Neural cell (in vitro differentiated cells): ENCODE results near the gene CAST. TPM values are rescaled to one million over a fixed set of nuclear protein-coding genes. Genes with fewer than 3 reads are reported as not detected.
"Not testable (repeated sequence)": the region's sequence is repeated elsewhere in the genome, so short reads cannot be mapped to it uniquely, and the experiment has no call there.

Experiments used
- H2AFZ ChIP-seq: fragments of 200-600, 300-800 bp; sonication (generic), shearing (Covaris generic); 2 replicates; pipeline ENCODE4 v1.6.0; 2014; ENCODE audit warnings: low read depth, mild to moderate bottlenecking, antibody characterized with exemption, low read length, moderate library complexity
- H3F3A ChIP-seq: fragments of 200-600 bp; shearing (Covaris generic); 2 replicates; pipeline ENCODE4 v1.6.1; 2016; ENCODE audit warnings: mild to moderate bottlenecking, moderate library complexity, mixed read lengths, antibody characterized with exemption, low read length; ENCODE audit not compliant: insufficient read depth, poor library complexity, severe bottlenecking
- H3K27ac ChIP-seq: fragments of 200-600, 300-800 bp; sonication (generic), shearing (Covaris generic); 2 replicates; pipeline ENCODE4 v1.5.1; 2014; ENCODE audit warnings: mild to moderate bottlenecking, low read length, moderate library complexity
- H3K27me3 ChIP-seq: fragments of 300-800, 200-600 bp; sonication (generic), shearing (Covaris generic); 2 replicates; pipeline ENCODE4 v1.6.0; 2014; ENCODE audit warnings: mild to moderate bottlenecking, low read depth, low read length, moderate library complexity; ENCODE audit not compliant: insufficient read depth
- H3K36me3 ChIP-seq: fragments of 300-800, 200-600 bp; sonication (generic), shearing (Covaris generic); 2 replicates; pipeline ENCODE4 v1.5.1; 2014; ENCODE audit warnings: mild to moderate bottlenecking, antibody characterized with exemption, low read length, moderate library complexity; ENCODE audit not compliant: insufficient read depth
- H3K4me2 ChIP-seq: fragments of 300-800, 200-600 bp; sonication (generic), shearing (Covaris generic); 2 replicates; pipeline ENCODE4 v1.6.0; 2014; ENCODE audit warnings: mild to moderate bottlenecking, low read length
- H3K4me3 ChIP-seq: fragments of 300-800, 200-600 bp; sonication (generic), shearing (Covaris generic); 2 replicates; pipeline ENCODE4 v1.5.1; 2014; ENCODE audit warnings: mild to moderate bottlenecking, low read length, moderate library complexity
- H3K79me2 ChIP-seq: fragments of 200-600 bp; shearing (Covaris generic); replicated peaks from 2 replicates; pipeline ENCODE4 v1.6.0; 2014; ENCODE audit warnings: mild to moderate bottlenecking, low read length, moderate library complexity; ENCODE audit not compliant: insufficient read depth
- H3K9ac ChIP-seq: fragments of 300-800, 200-600 bp; sonication (generic), shearing (Covaris generic); 2 replicates; pipeline ENCODE4 v1.6.1; 2016; ENCODE audit warnings: mild to moderate bottlenecking, low read length, mixed read lengths
- H3K9me2 ChIP-seq: fragments of 200-600 bp; shearing (Covaris generic); 2 replicates; pipeline ENCODE4 v1.6.1; 2016; ENCODE audit warnings: mild to moderate bottlenecking, low read length, mixed read lengths; ENCODE audit not compliant: insufficient read depth
- H3K9me3 ChIP-seq: fragments of 200-600, 300-800 bp; sonication (generic), shearing (Covaris generic); 2 replicates; pipeline ENCODE4 v1.6.1; 2016; ENCODE audit warnings: mild to moderate bottlenecking, mixed run types, low read length, moderate library complexity, mixed read lengths
- H4K20me1 ChIP-seq: fragments of 200-600 bp; shearing (Covaris generic); 2 replicates; pipeline ENCODE4 v1.6.1; 2016; ENCODE audit warnings: mild to moderate bottlenecking, mixed run types; ENCODE audit not compliant: insufficient read depth
- EP300 ChIP-seq: fragments of 450-650 bp; conservative IDR thresholded peaks from 2 replicates; pipeline ENCODE4 v1.6.1; 2014; ENCODE audit warnings: antibody characterized with exemption, mild to moderate bottlenecking, moderate library complexity; ENCODE audit not compliant: poor library complexity, severe bottlenecking
- EZH2 ChIP-seq: fragments of 200-600, 300-800 bp; shearing (Covaris generic), sonication (generic); IDR thresholded peaks from 2 replicates; pipeline ENCODE4 v1.6.1; 2014; ENCODE audit warnings: antibody characterized with exemption, low read length, borderline replicate concordance, mild to moderate bottlenecking; ENCODE audit not compliant: insufficient read depth, poor library complexity, severe bottlenecking
- MXI1 ChIP-seq: fragments of 450-650 bp; conservative IDR thresholded peaks from 2 replicates; pipeline ENCODE4 v1.6.1; 2014; ENCODE audit warnings: antibody characterized with exemption, mild to moderate bottlenecking; ENCODE audit not compliant: poor library complexity, severe bottlenecking
- POLR2AphosphoS5 ChIP-seq: IDR thresholded peaks from 2 replicates; pipeline ENCODE4 v1.6.1; 2012
- RAD21 ChIP-seq: fragments of 450-650 bp; conservative IDR thresholded peaks from 2 replicates; pipeline ENCODE4 v1.6.1; 2014; ENCODE audit warnings: antibody characterized with exemption, mild to moderate bottlenecking, moderate library complexity
- REST ChIP-seq: IDR thresholded peaks from 2 replicates; pipeline ENCODE4 v1.6.1; 2012; ENCODE audit warnings: borderline replicate concordance
- TAF1 ChIP-seq: IDR thresholded peaks from 2 replicates; pipeline ENCODE4 v1.6.1; 2012; ENCODE audit warnings: low read depth
- polyA plus RNA-seq: library from polyadenylated mRNA; depleted of rRNA; stranded (reverse); fragments of >200 nt; gene quantifications from 2 replicates; pipeline ENCODE4 v1.2.3, GENCODE V29; 2014
- TF ChIP-seq, protein P1 (sequence below): fragments of 450-650 bp; IDR thresholded peaks from 2 replicates; pipeline ENCODE4 v1.5.1; 2014; ENCODE audit warnings: antibody characterized with exemption, mild to moderate bottlenecking, moderate library complexity; ENCODE audit not compliant: poor library complexity, severe bottlenecking

CAST gene
- polyA plus RNA-seq, 1 donor from 2014 or later = 8.4 TPM

GRCh38 chr5:96615223-96615622, 47.0 kb upstream of the CAST start:
- H3K9me2 ChIP-seq = no peaks in the 10 kb centered on the region
- no peaks in the 10 kb centered on the region for H4K20me1 ChIP-seq

GRCh38 chr5:96616801-96617200, 45.4 kb upstream of the CAST start:
- no peak overlapping the region for H3K4me2 ChIP-seq
- no peaks in the 10 kb centered on the region for H3F3A ChIP-seq
- H3K9me2 ChIP-seq = no peaks in the 10 kb centered on the region
- TF ChIP-seq EP300 (no peak), RAD21 (no peak), TAF1 (no peak), POLR2AphosphoS5 (no peak), MXI1 (no peak), REST (no peak), EZH2 (no peak)
- TF ChIP-seq, protein P1, sequence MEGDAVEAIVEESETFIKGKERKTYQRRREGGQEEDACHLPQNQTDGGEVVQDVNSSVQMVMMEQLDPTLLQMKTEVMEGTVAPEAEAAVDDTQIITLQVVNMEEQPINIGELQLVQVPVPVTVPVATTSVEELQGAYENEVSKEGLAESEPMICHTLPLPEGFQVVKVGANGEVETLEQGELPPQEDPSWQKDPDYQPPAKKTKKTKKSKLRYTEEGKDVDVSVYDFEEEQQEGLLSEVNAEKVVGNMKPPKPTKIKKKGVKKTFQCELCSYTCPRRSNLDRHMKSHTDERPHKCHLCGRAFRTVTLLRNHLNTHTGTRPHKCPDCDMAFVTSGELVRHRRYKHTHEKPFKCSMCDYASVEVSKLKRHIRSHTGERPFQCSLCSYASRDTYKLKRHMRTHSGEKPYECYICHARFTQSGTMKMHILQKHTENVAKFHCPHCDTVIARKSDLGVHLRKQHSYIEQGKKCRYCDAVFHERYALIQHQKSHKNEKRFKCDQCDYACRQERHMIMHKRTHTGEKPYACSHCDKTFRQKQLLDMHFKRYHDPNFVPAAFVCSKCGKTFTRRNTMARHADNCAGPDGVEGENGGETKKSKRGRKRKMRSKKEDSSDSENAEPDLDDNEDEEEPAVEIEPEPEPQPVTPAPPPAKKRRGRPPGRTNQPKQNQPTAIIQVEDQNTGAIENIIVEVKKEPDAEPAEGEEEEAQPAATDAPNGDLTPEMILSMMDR = no peak
- no peaks in the 10 kb centered on the region for H3K27me3 ChIP-seq
- no peaks in the 10 kb centered on the region for H3K9me3 ChIP-seq
- no peak overlapping the region for H3K27ac ChIP-seq
- no peak overlapping the region for H3K9ac ChIP-seq
- H2AFZ ChIP-seq = no peak overlapping the region
- no peak overlapping the region for H3K4me3 ChIP-seq
- no peaks in the 10 kb centered on the region for H3K79me2 ChIP-seq
- no peaks in the 10 kb centered on the region for H4K20me1 ChIP-seq
- H3K36me3 ChIP-seq = no peaks in the 10 kb centered on the region

More at GRCh38 chr5:96615223-96615622, 47.0 kb upstream of the CAST start:
- Histone ChIP-seq H3K9me3 (no peaks in the 10 kb centered on the region), H3K27ac (no peak overlapping the region), H2AFZ (no peak overlapping the region), H3K79me2 (no peaks in the 10 kb centered on the region), H3K4me3 (no peak overlapping the region), H3K27me3 (no peaks in the 10 kb centered on the region), H3K36me3 (no peaks in the 10 kb centered on the region), H3F3A (no peaks in the 10 kb centered on the region), H3K9ac (no peak overlapping the region), H3K4me2 (no peak overlapping the region)
- TF ChIP-seq, protein P1 = no peak
- TF ChIP-seq EZH2 (no peak), REST (no peak), POLR2AphosphoS5 (no peak), MXI1 (no peak), RAD21 (no peak)

- not testable (repeated sequence) for H3K36me3 ChIP-seq, H3K4me2 ChIP-seq, H3K27me3 ChIP-seq, H3K27ac ChIP-seq, H2AFZ ChIP-seq, H3K79me2 ChIP-seq, H3K9me3 ChIP-seq, H3K4me3 ChIP-seq, H3F3A ChIP-seq, H4K20me1 ChIP-seq, H3K9ac ChIP-seq, H3K9me2 ChIP-seq
These were observed 43.7 kb upstream of the CAST start for GRCh38 chr5:96618311-96619016.
